ENCODE measurements around the gene RASAL2. TPM values are rescaled to one million over a fixed set of nuclear protein-coding genes. Genes with fewer than 3 reads are reported as not detected.

Gene RASAL2
- total and polyA plus RNA-seq, 9 of the 15 experiments (the other 6 are each of a cell fraction or from before 2014, with no cell fraction given) = 0.13 to 1.0 (median 0.62) TPM

- TF ChIP-seq FOS (IDR thresholded peaks at IDR 0.05; ENCODE audit: extremely low read depth, insufficient read length) (no peak), HNRNPL (IDR thresholded peaks at IDR 0.05; ENCODE audit: low read depth, low read length) (no peak), ZNF140 (CRISPR knock-in tag; IDR thresholded peaks at IDR 0.05) (no peak), MTA3 (IDR thresholded peaks at IDR 0.05; ENCODE audit: borderline replicate concordance) (no peak), CEBPB (tag; IDR thresholded peaks at IDR 0.05) (no peak), ZNF717 (CRISPR knock-in tag; IDR thresholded peaks at IDR 0.05) (no peak), XRCC5 (IDR thresholded peaks at IDR 0.05; ENCODE audit: low read depth, low read length) (no peak), ZNF668 (CRISPR knock-in tag; IDR thresholded peaks at IDR 0.05) (no peak), TEAD2 (tag; IDR thresholded peaks at IDR 0.05) (no peak), RFX1 (IDR thresholded peaks at IDR 0.05) (no peak), SIX5 (IDR thresholded peaks at IDR 0.05; ENCODE audit: borderline replicate concordance in 1 of 2, insufficient read depth in 1 of 2, low read depth in 1 of 2, low read length in 2 of 2) (no peak), ZNF175 (CRISPR knock-in tag; IDR thresholded peaks at IDR 0.05; ENCODE audit: low read depth) (no peak), MAX (CRISPR knock-in tag; IDR thresholded peaks at IDR 0.05) (no peak), HMG20A (CRISPR knock-in tag; conservative IDR thresholded peaks at IDR 0.05) (no peak)
Measured at GRCh38 chr1:178107823-178108222, 13.9 kb downstream of the RASAL2 start (continued).

All from K562 (cell line).